Esophagus muscularis mucosa (tissue), 4 donors: ENCODE results near the gene HMMR. TPM values are rescaled to one million over a fixed set of nuclear protein-coding genes. Genes with fewer than 3 reads are reported as not detected.

Experiments used
- DNase-seq: peaks from one replicate; pipeline ENCODE4 v3.0.0-alpha.2; 2017; ENCODE audit errors: extremely low spot score
- H3K27ac ChIP-seq, 4 donors: fragments of 200-600 bp; sonication (generic); replicated peaks in 1 of 4; 1 replicate in 3 of 4; 2 replicates in 1 of 4; pipeline ENCODE4 v1.5.1; 2016 to 2019; ENCODE audit warnings: mild to moderate bottlenecking in 1 of 4
- H3K27me3 ChIP-seq, 4 donors: fragments of 200-600 bp; sonication (generic); one replicate each; pipeline versions ENCODE4 v1.5.1 to v1.6.0; 2016 to 2019
- H3K36me3 ChIP-seq, 4 donors: fragments of 200-600 bp; sonication (generic); one replicate each; pipeline ENCODE4 v1.5.1; 2016 to 2019
- H3K4me1 ChIP-seq, 4 donors: fragments of 200-600 bp; sonication (generic); one replicate each; pipeline ENCODE4 v1.5.1; 2016 to 2019
- H3K4me3 ChIP-seq, 4 donors: fragments of 200-600 bp; sonication (generic); 1 replicate in 2 of 4; 2 replicates in 2 of 4; pipeline ENCODE4 v1.5.1; 2016 to 2019; ENCODE audit warnings: mild to moderate bottlenecking in 4 of 4, moderate library complexity in 1 of 4
- H3K9me3 ChIP-seq, 4 donors: fragments of 200-600 bp; sonication (generic); 1 replicate in 3 of 4; 2 replicates in 1 of 4; pipeline ENCODE4 v1.5.1; 2016 to 2019
- EP300 ChIP-seq: sonication (generic); formaldehyde crosslinking; IDR thresholded peaks from one replicate; pipeline ENCODE4 v1.6.1; 2017; ENCODE audit warnings: antibody characterized with exemption
- POLR2A ChIP-seq: fragments of 450-650 bp; IDR thresholded peaks from one replicate; pipeline ENCODE4 v1.6.1; 2017; ENCODE audit warnings: antibody characterized with exemption, moderate library complexity, mild to moderate bottlenecking, low read depth
- POLR2AphosphoS5 ChIP-seq, 2 donors: sonication (generic); formaldehyde crosslinking; IDR thresholded peaks; one replicate each; pipeline ENCODE4 v1.6.1; 2017; ENCODE audit warnings: antibody characterized with exemption in 2 of 2
- WGBS: methylation state at CpG from one replicate; pipeline ENCODE4 v1.1.5; 2018; 5-methylcytosine and 5-hydroxymethylcytosine counted together
- intact Hi-C: fragments of 100-400 bp; cut with DNase I; formaldehyde crosslinking; loops from one replicate; pipeline ENCODE4 v1.15.1; 2023
- total RNA-seq, 4 donors: library from RNA; depleted of rRNA; stranded (reverse); fragments of >200 nt; gene quantifications; one replicate each; pipeline versions ENCODE4 v1.1.0 to v1.2.1, GENCODE V29; 2016
- TF ChIP-seq, protein P1 (sequence below), 3 experiments: fragments of 200-600 bp in 2 of 3; fragments of 450-650 bp in 1 of 3; sonication (generic) in 2 of 3; IDR thresholded peaks; one replicate each; pipeline ENCODE4 v1.5.1; 2017 to 2019; ENCODE audit warnings: antibody characterized with exemption in 3 of 3, mild to moderate bottlenecking in 2 of 3, moderate library complexity in 1 of 3

Gene HMMR
- total RNA-seq, 4 donors from 2014 or later = 0.17 to 0.57 (median 0.26) TPM; not detected in 1

DNA sequence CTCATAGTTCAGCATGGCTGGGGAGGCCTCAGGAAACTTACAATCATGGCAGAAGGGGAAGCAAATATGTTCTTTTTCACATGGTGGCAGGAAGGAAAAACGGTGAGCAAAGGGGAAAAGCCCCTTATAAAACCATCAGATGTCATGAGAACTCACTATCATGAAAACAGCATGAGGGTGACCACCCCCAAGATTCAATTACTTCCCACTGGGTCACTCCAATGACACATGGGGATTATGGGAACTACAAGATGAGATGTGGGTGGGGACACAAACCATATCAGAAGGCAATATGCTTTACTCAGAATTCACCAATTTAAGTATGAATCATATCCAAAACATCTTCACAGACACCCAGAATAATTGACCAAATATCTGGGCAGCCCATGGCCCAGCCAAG is 64.7 kb downstream of the HMMR start:
- no peak for DNase-seq
- 92% methylated on average over 1 of the region's 1 CpG for WGBS

GRCh38 chr5:163529698-163530097 is 69.3 kb downstream of the HMMR start:
- no peak for DNase-seq
- Histone ChIP-seq H3K4me1 (peaks cover 0 to 4% (median under 1%) of the 10 kb centered on the region in 4 donors), H3K27ac (no peak overlapping the region), H3K36me3 (no peaks in the 10 kb centered on the region), H3K9me3 (no peaks in the 10 kb centered on the region), H3K4me3 (no peak overlapping the region), H3K27me3 (no peaks in the 10 kb centered on the region)
- WGBS = 75% methylated on average over 5 of the region's 5 CpGs
- TF ChIP-seq POLR2AphosphoS5 (IDR thresholded peaks at IDR 0.05) (no peak), EP300 (no peak), POLR2A (no peak)
- TF ChIP-seq, protein P1, sequence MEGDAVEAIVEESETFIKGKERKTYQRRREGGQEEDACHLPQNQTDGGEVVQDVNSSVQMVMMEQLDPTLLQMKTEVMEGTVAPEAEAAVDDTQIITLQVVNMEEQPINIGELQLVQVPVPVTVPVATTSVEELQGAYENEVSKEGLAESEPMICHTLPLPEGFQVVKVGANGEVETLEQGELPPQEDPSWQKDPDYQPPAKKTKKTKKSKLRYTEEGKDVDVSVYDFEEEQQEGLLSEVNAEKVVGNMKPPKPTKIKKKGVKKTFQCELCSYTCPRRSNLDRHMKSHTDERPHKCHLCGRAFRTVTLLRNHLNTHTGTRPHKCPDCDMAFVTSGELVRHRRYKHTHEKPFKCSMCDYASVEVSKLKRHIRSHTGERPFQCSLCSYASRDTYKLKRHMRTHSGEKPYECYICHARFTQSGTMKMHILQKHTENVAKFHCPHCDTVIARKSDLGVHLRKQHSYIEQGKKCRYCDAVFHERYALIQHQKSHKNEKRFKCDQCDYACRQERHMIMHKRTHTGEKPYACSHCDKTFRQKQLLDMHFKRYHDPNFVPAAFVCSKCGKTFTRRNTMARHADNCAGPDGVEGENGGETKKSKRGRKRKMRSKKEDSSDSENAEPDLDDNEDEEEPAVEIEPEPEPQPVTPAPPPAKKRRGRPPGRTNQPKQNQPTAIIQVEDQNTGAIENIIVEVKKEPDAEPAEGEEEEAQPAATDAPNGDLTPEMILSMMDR (IDR thresholded peaks at IDR 0.05) = no peak
- intact Hi-C loops = no loop called here

More for the DNA sequence above, 64.7 kb downstream of the HMMR start:
- Histone ChIP-seq H3K27ac (no peak overlapping the region), H3K4me3 (no peak overlapping the region), H3K27me3 (no peaks in the 10 kb centered on the region), H3K36me3 (peaks cover 0 to 16% (median 8%) of the 10 kb centered on the region in 4 donors), H3K9me3 (no peaks in the 10 kb centered on the region), H3K4me1 (peaks cover 0 to 2% (median 0%) of the 10 kb centered on the region in 4 donors)
- intact Hi-C loops = no loop called here
- TF ChIP-seq POLR2A (no peak), EP300 (no peak), POLR2AphosphoS5 (IDR thresholded peaks at IDR 0.05) (no peak)
- TF ChIP-seq, protein P1 (IDR thresholded peaks at IDR 0.05) = no peak

- H3K27me3 ChIP-seq = no peaks in the 10 kb centered on the region
- 81% methylated on average over 3 of the region's 3 CpGs for WGBS
- no peak for TF ChIP-seq POLR2AphosphoS5 (IDR thresholded peaks at IDR 0.05)
Observed at GRCh38 chr5:163531272-163531671, 70.8 kb downstream of the HMMR start.

DNA sequence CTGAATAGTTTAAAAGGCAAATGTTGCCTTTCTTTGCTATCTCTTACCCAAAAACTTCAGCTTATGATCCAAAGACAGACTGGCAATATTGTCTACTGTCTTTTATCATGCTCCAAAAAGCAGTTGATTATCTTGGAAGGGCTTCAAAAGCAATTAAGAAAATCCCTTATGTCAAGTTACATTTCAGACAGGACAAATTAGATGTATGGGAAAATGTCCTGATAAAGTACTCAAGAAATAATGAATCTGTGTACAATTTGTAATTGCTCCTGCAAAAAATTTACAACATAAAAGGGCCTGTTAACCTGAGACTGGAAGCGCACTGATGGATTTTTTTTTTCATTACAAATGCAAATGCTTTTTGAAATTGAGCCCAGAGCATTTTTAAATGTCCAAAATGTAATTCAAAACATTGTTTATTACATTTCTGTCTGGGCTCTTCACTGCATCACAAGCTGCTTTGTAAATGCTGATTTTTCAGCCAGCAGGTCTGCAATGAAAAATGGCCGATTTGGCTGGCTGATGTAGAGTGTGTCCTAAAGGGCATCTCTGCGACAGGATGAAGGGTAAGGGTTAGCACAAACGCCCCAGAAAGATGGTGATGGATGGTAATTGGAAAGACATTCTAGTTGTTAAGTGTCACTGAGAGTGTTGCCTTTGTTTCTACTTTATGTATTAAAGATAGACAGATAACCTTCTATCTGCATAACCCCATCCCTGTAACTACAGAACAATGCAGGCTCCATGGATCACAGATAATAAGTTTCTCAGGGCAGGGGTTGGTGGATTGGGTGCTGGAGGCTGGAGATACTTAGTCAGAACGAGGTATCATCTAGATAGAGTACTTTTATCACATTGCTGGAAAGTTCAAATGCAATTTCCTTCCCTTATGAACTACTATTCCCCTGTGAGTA is 72.0 kb downstream of the HMMR start:
- TF ChIP-seq, protein P1 (IDR thresholded peaks at IDR 0.05) = no peak
- TF ChIP-seq POLR2AphosphoS5 (IDR thresholded peaks at IDR 0.05) = no peak
- intact Hi-C loops = no loop called here
- no peaks in the 10 kb centered on the region for H3K27me3 ChIP-seq

More at GRCh38 chr5:163531272-163531671, 70.8 kb downstream of the HMMR start:
- Histone ChIP-seq H3K36me3 (no peaks in the 10 kb centered on the region), H3K27ac (no peak overlapping the region), H3K9me3 (no peaks in the 10 kb centered on the region), H3K4me1 (peaks cover 0 to 8% (median 4%) of the 10 kb centered on the region in 4 donors), H3K4me3 (no peak overlapping the region)
- intact Hi-C loops = no loop called here
- no peak for DNase-seq

DNA sequence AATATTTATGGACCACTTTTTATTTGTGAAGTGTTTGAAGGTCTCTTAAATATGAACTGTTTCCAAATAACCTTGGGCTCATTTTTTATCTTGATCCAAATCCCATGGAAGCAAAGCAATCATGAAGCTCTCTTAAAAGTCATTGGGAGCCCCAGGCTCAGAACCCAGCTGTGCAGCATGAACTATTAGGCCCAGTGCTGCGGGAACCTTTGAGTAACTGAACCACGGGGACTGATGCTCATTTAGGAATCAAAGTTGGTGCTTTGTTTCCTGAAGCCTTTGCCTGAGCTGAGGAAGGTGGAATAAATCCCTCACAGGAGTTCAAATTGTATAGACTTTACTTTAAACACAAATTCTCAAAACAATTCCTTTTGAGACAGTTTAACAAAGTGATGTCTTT is 72.8 kb downstream of the HMMR start:
- H3K27me3 ChIP-seq = no peaks in the 10 kb centered on the region
- peaks cover 0 to 8% (median 4%) of the 10 kb centered on the region in 4 donors for H3K4me1 ChIP-seq
- intact Hi-C loops = no loop called here
- WGBS = 69% methylated on average over 2 of the region's 2 CpGs
- H3K27ac ChIP-seq = no peak overlapping the region
- TF ChIP-seq EP300 = no peak
- TF ChIP-seq POLR2A = no peak
- TF ChIP-seq POLR2AphosphoS5 (IDR thresholded peaks at IDR 0.05) = no peak
- TF ChIP-seq, protein P1 (IDR thresholded peaks at IDR 0.05) = no peak
- DNase-seq = no peak
- no peak overlapping the region for H3K4me3 ChIP-seq
- H3K9me3 ChIP-seq = no peaks in the 10 kb centered on the region
- no peaks in the 10 kb centered on the region for H3K36me3 ChIP-seq

More for the DNA sequence above, 72.0 kb downstream of the HMMR start:
- Histone ChIP-seq H3K36me3 (no peaks in the 10 kb centered on the region), H3K9me3 (no peaks in the 10 kb centered on the region), H3K4me1 (peaks cover 0 to 8% (median 4%) of the 10 kb centered on the region in 4 donors), H3K27ac (no peak overlapping the region), H3K4me3 (no peak overlapping the region)
- WGBS = 52% methylated on average over 5 of the region's 5 CpGs
- DNase-seq = no peak
